GM18951 (cell line): ENCODE data around the gene NBEA.

Experiments
- POLR2A ChIP-seq: IDR thresholded peaks from 4 replicates; pipeline ENCODE4 v1.6.1; 2011; ENCODE audit warnings: mild to moderate bottlenecking; ENCODE audit not compliant: insufficient read length, insufficient read depth; ENCODE audit errors: extremely low read depth
- in situ Hi-C: fragments of 300-500 bp; cut with MboI; formaldehyde crosslinking; loops from one replicate; pipeline ENCODE4 v1.12.0; 2022; ENCODE audit warnings: low sequenced_read_pairs, mixed read lengths, inconsistent platforms; ENCODE audit not compliant: unreplicated experiment

The NBEA gene

DNA sequence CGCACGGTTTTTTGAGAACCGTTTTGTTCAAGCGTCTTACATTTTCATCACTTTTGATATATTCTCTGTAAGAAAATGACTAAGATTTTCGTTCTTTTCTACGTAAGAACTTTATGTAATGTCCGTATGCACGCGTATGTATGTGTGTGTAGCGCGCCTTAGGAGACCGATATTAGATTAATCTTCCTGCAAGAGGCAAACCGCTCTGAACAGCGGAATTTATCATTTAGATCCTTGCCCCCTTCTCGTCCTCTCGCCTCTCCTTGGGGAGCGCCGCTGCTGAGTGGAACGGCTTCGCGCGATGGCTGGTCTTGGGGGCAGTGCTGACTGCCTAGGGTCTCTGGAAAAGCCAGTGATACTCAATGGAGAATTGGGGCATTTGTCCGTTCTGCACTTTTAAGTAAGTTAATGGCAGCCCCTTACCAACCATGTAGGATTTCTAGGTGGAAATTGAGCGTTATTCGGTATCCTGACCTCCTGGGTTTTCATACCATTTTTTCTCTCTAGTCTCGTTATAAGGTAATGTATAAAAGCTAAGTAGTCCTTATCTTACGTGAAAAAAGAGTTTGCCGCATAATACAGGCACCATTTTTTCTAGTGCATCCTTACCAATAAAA, 529.7 kb downstream of the NBEA start:
- TF ChIP-seq POLR2A: no peak
- in situ Hi-C loops: no loop called here

GRCh38 chr13:35472323-35472881, 530.3 kb downstream of the NBEA start:
- in situ Hi-C loops: no loop called here

GRCh38 chr13:35473206-35473775, 531.2 kb downstream of the NBEA start:
- no peak for TF ChIP-seq POLR2A
- in situ Hi-C loops: no loop called here

More at GRCh38 chr13:35472323-35472881, 530.3 kb downstream of the NBEA start:
- TF ChIP-seq POLR2A: no peak

DNA sequence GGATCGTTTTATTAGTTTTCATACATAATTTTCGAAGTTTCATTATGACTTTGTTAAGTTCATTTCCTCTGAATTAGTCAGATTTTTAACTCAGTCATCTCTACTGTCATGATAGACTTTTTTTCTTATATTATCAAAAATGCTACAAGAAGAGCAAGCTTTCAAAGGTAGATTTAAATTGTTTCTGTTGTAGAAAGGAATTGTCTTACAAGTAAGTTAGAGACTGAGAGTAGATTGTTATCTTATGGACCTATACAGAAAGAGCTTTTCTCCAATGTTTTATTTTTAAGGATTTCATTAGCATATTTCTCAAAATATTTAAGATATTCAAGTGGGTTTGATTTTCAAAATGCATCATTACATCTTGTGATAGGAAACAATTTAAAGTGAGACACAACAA, 531.7 kb downstream of the NBEA start:
- TF ChIP-seq POLR2A: no peak
- in situ Hi-C loops: no loop called here

DNA sequence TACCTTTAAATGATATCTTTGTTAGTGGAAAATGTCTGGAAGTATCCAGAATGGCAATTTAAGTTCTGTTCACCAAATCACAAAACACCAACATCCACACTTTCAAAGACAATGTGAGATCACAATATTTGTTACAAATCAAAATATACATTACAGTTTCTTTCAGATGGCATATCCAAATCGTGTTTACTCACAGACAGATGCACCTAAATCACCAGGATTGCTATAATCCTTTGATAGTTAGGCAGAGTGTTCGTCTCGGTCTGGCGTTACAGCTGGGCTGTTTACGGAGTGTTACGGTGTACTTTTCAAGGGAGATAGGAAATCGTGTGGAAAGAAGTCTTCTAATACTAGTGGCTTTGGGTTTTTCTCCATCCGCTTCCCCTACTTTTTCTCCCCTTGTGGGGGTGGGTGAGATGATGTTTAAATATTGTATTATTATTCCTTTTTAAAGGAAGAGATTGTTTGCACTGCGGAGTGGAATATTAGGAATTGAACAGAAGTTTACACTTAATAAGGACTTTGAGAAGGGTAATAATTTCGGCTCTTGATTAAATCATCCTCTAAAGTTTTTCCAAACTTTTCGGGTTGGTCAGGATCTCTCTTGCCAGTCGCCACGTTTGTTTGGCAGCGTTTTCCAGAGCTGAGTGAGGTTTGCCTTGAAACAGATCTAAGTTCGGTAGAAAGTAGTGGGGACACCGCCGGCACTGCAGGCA, 532.6 kb downstream of the NBEA start:
- in situ Hi-C loops: no loop called here
- TF ChIP-seq POLR2A: no peak

- in situ Hi-C loops: no loop called here
- no peak for TF ChIP-seq POLR2A
Measured at GRCh38 chr13:35475212-35475959, 533.3 kb downstream of the NBEA start.

- in situ Hi-C loops: no loop called here
- no peak for TF ChIP-seq POLR2A
Measured at GRCh38 chr13:35475960-35476943, 534.2 kb downstream of the NBEA start, which contains the start of gene MAB21L1. Gene MAB21L1 (minus strand): TSS chr13:35476689. CDS start chr13:35476138, 551 bp downstream.

GRCh38 chr13:35477386-35477946, 535.4 kb downstream of the NBEA start:
- TF ChIP-seq POLR2A: no peak
- in situ Hi-C loops: no loop called here

DNA sequence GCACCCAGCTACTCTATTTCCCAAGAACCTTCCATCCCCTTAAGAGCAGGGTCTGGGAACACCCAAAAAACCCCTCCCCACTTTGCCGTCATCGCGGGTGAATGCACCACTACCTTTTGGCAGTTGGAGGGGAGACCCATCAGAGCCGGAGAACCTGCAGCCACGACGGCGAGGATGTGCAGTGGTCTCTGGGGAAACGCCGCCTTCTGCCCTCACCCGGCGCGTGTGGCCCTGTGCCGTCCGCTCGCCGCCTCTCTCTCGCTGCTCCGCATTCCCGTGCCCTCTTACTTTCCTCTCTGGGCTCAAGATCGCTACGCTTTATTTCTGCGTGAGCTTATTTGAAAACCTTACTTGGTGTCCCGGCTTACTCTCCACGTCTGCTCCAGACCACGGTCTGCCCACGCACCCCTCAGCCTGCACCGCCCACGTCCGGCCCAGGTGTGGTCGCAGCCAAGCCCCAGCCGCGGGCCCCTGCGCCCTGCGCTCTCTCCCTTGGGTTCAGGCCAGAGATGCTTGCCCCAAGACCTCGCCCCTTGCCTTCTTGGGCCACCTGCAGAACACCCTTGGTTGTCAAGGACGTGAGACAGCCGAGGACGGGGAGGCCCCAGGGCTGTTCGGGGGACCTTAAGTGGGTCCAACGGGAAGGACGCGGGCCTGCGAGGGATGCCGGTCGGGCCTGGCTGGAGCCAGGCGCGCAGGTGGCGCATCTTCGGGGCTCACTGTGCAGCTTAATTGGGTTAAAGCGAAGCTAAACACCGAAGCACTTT, 536.4 kb downstream of the NBEA start:
- in situ Hi-C loops: no loop called here
- no peak for TF ChIP-seq POLR2A

- in situ Hi-C loops: no loop called here
- TF ChIP-seq POLR2A: no peak
Measured at GRCh38 chr13:35479038-35479492, 537.0 kb downstream of the NBEA start.

DNA sequence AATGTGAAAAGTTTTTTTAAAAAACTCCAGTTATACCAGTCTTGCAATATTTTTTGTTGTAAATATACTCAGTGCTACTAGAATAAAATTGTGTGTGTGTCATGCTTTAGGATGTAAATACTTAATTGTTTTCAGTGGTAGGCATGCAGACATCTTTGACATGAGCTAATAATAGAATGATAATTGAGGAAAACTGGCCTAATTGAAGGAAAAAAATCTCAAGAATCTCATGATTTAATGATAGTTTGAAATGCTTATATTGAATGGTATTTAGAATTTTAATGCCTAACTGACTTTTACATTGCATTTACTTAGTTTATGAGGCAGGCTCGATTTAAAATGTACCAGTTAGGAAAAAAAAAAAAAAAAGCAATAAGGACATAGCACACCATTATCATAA, 537.6 kb downstream of the NBEA start:
- in situ Hi-C loops: no loop called here

DNA sequence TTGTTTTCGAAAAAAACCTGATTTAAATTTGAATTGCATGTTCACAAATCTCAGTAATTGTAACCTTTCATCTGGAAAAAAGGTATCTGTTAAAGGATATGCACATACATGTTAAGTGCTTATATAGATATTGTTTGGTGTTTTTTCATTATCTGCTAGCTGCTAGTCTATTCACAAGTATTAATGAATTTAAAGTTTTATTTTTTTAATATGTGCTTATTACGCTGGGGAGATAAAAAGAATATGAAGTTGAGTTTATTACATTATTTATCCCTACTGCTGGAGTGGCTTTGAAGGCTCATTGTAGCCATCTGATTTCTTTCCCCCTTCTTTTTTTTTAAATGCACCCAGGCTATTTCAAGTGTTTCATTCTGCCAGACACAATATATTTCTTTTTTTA, 538.3 kb downstream of the NBEA start:
- in situ Hi-C loops: no loop called here

More for the DNA sequence above, 537.6 kb downstream of the NBEA start:
- no peak for TF ChIP-seq POLR2A

More for the DNA sequence above, 538.3 kb downstream of the NBEA start:
- TF ChIP-seq POLR2A: no peak
